ENCODE results near the gene RYR3.

The RYR3 gene

DNA sequence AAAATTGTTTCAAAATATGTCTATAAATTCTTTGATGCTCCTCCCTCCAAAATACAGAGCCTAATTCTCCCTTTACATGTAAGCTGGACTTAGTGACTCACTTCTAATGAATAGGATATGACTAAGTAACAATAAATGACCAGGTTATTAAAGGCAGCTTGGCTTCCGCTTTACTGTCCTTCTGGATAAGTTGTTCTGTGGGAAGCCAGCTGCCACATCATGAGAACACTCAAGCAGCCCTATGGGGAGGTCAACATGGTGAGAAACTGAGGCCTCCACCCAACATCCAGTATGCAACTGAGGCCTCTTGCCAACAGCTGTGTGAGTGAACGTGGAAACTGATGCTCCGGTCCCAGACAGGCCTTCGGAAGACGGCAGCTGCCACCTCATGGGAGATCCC lies 410.2 kb downstream of the RYR3 start:
- no peak overlapping the region for H2AFZ ChIP-seq (ENCODE audit: low read depth)
- H3K4me2 ChIP-seq: no peak overlapping the region
- no peak overlapping the region for H3K27ac ChIP-seq

GRCh38 chr15:33722005-33722672 lies 411.4 kb downstream of the RYR3 start:
- H3K36me3 ChIP-seq (ENCODE audit: insufficient read depth): no peaks in the 10 kb centered on the region
- no peak overlapping the region for H3K9ac ChIP-seq
- H3K4me3 ChIP-seq (IDR thresholded peaks at IDR 0.05; ENCODE audit: insufficient read depth, low read depth, low read length): no peak overlapping the region
- TF ChIP-seq, protein P1, sequence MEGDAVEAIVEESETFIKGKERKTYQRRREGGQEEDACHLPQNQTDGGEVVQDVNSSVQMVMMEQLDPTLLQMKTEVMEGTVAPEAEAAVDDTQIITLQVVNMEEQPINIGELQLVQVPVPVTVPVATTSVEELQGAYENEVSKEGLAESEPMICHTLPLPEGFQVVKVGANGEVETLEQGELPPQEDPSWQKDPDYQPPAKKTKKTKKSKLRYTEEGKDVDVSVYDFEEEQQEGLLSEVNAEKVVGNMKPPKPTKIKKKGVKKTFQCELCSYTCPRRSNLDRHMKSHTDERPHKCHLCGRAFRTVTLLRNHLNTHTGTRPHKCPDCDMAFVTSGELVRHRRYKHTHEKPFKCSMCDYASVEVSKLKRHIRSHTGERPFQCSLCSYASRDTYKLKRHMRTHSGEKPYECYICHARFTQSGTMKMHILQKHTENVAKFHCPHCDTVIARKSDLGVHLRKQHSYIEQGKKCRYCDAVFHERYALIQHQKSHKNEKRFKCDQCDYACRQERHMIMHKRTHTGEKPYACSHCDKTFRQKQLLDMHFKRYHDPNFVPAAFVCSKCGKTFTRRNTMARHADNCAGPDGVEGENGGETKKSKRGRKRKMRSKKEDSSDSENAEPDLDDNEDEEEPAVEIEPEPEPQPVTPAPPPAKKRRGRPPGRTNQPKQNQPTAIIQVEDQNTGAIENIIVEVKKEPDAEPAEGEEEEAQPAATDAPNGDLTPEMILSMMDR (conservative IDR thresholded peaks at IDR 0.05; ENCODE audit: low read depth, low read length): no peak
- H3K4me1 ChIP-seq (ENCODE audit: low read depth, poor library complexity, severe bottlenecking): no peaks in the 10 kb centered on the region
- no peaks in the 10 kb centered on the region for H4K20me1 ChIP-seq (ENCODE audit: insufficient read depth)
- H3K27ac ChIP-seq: no peak overlapping the region
- no peaks in the 10 kb centered on the region for H3K79me2 ChIP-seq (ENCODE audit: insufficient read depth, low read depth)
- H3K4me2 ChIP-seq: no peak overlapping the region
- H2AFZ ChIP-seq (ENCODE audit: low read depth): no peak overlapping the region
- H3K27me3 ChIP-seq (ENCODE audit: insufficient read depth, low read depth): no peaks in the 10 kb centered on the region

More for the DNA sequence above, 410.2 kb downstream of the RYR3 start:
- Histone ChIP-seq H3K36me3 (ENCODE audit: insufficient read depth) (no peaks in the 10 kb centered on the region), H3K27me3 (ENCODE audit: insufficient read depth, low read depth) (no peaks in the 10 kb centered on the region), H3K4me1 (ENCODE audit: low read depth, poor library complexity, severe bottlenecking) (no peaks in the 10 kb centered on the region), H3K9ac (no peak overlapping the region), H3K4me3 (IDR thresholded peaks at IDR 0.05; ENCODE audit: insufficient read depth, low read depth, low read length) (no peak overlapping the region), H3K79me2 (ENCODE audit: insufficient read depth, low read depth) (no peaks in the 10 kb centered on the region), H4K20me1 (ENCODE audit: insufficient read depth) (no peaks in the 10 kb centered on the region)
- TF ChIP-seq, protein P1 (conservative IDR thresholded peaks at IDR 0.05; ENCODE audit: low read depth, low read length): no peak

DNA sequence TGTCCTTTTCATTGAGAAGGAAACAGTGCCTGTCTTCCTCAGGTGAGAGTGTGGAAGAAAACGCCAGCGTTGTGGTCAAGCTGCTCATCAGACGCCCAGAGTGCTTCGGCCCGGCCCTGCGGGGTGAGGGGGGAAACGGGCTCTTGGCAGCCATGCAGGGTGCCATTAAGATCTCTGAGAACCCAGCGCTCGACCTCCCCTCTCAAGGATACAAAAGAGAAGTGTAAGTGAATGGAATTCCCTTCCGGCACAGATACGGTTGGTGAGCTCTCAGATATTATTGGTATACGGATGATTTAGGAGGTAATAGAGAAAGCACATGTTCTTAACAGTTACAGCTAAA lies 411.9 kb downstream of the RYR3 start:
- no peak overlapping the region for H3K27ac ChIP-seq
- no peaks in the 10 kb centered on the region for H3K27me3 ChIP-seq (ENCODE audit: insufficient read depth, low read depth)
- H3K4me3 ChIP-seq (IDR thresholded peaks at IDR 0.05; ENCODE audit: insufficient read depth, low read depth, low read length): no peak overlapping the region
- H3K36me3 ChIP-seq (ENCODE audit: insufficient read depth): no peaks in the 10 kb centered on the region
- no peak overlapping the region for H3K9ac ChIP-seq
- H3K4me1 ChIP-seq (ENCODE audit: low read depth, poor library complexity, severe bottlenecking): no peaks in the 10 kb centered on the region
- TF ChIP-seq, protein P1 (conservative IDR thresholded peaks at IDR 0.05; ENCODE audit: low read depth, low read length): no peak
- H3K79me2 ChIP-seq (ENCODE audit: insufficient read depth, low read depth): no peaks in the 10 kb centered on the region
- no peak overlapping the region for H3K4me2 ChIP-seq
- H4K20me1 ChIP-seq (ENCODE audit: insufficient read depth): no peaks in the 10 kb centered on the region
- H2AFZ ChIP-seq (ENCODE audit: low read depth): no peak overlapping the region

DNA sequence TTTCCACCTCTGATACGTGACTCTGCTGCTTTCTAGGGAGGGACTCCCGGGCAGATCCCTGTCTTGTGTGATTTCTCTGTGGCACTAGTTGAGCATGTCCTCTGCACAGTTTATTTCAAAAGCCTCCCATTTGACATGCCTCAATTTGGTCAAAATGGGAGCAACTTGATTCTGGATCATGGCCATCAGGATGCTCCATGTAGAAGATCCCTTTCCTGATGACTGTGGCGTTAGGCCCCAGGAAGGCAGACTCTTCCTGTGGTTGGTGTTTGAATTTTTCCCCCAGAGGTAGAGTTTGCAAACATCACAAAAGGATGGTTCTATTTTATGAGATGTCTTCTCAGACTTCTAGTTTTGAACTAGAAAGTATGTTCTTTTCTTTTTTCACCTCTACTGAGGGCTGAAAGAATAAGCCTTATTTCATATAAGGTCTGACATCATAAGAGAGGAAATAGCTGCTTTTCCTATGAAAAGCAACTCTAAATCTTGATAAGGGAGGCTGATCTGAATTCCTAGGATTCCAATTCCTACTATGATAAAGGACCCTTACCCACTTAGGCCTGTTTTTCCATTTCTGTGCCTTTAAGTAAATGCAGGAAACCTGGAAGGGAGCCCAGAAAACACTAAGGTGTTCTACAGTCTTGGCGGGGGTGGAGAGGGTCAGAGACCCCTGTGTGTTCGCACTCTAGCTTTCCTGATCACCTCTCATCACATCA lies 413.7 kb downstream of the RYR3 start:
- H3K36me3 ChIP-seq (ENCODE audit: insufficient read depth): no peaks in the 10 kb centered on the region
- no peaks in the 10 kb centered on the region for H4K20me1 ChIP-seq (ENCODE audit: insufficient read depth)
- H3K27ac ChIP-seq: no peak overlapping the region
- H3K79me2 ChIP-seq (ENCODE audit: insufficient read depth, low read depth): no peaks in the 10 kb centered on the region
- H3K27me3 ChIP-seq (ENCODE audit: insufficient read depth, low read depth): no peaks in the 10 kb centered on the region
- no peak overlapping the region for H3K9ac ChIP-seq
- H2AFZ ChIP-seq (ENCODE audit: low read depth): no peak overlapping the region
- H3K4me1 ChIP-seq (ENCODE audit: low read depth, poor library complexity, severe bottlenecking): no peaks in the 10 kb centered on the region
- no peak overlapping the region for H3K4me3 ChIP-seq (IDR thresholded peaks at IDR 0.05; ENCODE audit: insufficient read depth, low read depth, low read length)
- TF ChIP-seq, protein P1 (conservative IDR thresholded peaks at IDR 0.05; ENCODE audit: low read depth, low read length): no peak
- no peak overlapping the region for H3K4me2 ChIP-seq
